ENCODE results near the gene PHOX2A.

PHOX2A gene

DNA sequence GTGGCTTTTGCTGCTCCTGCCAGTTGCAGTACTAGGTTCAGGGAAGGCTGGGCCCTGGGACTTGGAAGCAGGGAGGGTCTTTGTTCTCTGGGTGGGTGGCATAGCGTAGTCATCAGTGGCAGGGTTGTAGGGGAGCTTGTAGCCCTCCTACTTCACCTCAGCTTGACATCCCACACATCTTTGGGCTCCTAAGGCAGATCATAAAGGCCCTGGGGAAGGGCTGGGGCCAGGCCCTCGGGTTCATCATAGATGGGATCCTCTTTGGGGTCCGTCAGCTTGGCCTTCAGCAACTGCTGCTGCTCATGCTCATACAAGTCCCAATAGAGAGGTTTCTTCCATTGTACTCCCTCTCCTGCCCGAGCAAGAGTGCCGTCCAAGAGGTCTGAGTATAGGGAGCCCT, 6.0 kb upstream of the PHOX2A start:
- DNase-seq (ENCODE audit: low read depth, low spot score), result no peak

DNA sequence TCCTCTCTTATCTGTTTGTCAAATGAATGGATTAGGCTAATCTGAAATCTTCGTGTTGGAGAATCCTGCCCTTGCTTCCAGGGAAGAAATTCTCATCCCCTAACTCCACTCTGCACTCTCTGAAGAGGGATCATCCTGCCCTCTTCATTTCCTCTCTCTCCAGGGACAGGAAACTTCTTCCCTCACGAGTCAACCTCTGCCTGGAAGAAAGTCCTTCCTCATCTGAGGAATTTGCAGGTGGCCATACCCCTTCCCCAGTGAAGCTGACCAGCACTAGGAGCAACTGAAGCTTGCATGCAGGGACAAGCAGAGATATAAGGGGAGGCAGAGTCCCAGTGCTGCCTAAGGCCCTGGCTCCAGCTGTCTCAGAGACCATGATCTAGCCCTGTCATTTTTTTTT, 3.6 kb upstream of the PHOX2A start:
- no peak for DNase-seq (ENCODE audit: low read depth, low spot score)

DNA sequence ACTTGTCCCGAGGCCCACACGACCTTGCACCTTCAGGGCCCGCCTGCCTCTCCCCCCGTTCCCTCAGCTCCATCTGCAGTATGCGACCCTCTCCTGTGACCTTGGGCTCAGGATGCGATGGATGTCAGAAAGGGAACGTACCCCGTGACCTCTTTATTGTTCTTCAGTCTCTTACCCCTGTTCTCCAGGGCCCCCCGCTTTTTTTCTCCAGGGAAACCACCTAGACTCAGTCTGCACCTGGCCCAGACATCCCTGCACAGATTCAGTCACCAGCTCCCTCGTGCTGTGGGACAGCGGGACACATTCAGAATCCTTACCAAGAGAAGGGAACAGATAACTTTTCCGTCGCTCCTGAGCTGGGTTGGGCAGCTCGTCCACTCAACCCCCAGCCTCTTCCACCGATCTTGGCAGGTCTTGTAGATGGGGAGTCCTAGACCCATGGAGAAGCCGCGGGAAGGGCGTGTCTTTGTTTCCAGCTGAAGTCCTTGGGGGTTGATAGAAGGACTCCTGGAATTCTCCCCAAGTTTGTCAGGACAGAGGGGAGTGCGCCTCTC, 1.4 kb upstream of the PHOX2A start:
- no peak for DNase-seq (ENCODE audit: low read depth, low spot score)

DNA sequence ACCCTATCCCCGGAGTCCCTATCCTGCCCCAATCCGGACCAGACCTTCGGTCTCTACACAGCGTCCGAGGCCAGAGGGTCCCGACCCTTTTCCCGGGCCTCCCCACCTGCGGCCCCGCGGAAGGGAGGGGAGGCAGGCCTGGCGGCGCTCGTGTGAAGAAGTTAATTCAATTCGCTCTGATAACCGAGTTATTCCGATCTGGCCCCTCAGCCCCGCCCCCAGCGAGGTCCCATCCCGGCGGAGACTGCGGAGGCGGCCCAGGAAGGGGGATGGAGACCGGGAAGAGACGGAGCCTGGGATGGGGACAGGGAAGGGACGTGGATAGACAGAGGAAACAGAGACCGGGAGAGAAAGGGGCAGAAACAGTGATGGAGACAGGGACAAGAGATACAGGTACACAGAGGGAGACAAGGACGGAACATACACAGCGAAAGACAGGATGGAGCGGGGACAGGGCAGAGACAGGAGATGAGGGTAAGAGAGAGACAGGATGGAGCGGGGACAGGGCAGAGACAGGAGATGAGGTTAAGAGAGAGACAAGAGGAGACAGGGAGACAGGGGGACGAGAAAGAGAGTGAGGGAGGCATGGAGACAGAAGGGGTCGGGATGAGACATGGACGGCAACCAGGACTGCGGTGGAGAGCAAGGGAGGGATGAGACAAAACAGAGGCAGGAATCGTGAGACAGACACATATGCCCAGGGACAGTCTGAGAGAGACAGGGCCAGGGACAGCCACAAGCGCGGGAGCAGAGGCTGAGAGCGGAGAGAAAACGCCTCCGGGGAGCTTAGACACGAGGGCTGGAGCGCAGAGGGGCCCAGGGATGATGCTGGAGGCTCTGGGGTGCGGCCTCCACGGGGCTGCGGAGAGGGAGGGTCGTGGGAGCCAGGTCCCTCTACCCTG, 636 bp upstream of the PHOX2A start:
- DNase-seq (ENCODE audit: low read depth, low spot score), result no peak

DNA sequence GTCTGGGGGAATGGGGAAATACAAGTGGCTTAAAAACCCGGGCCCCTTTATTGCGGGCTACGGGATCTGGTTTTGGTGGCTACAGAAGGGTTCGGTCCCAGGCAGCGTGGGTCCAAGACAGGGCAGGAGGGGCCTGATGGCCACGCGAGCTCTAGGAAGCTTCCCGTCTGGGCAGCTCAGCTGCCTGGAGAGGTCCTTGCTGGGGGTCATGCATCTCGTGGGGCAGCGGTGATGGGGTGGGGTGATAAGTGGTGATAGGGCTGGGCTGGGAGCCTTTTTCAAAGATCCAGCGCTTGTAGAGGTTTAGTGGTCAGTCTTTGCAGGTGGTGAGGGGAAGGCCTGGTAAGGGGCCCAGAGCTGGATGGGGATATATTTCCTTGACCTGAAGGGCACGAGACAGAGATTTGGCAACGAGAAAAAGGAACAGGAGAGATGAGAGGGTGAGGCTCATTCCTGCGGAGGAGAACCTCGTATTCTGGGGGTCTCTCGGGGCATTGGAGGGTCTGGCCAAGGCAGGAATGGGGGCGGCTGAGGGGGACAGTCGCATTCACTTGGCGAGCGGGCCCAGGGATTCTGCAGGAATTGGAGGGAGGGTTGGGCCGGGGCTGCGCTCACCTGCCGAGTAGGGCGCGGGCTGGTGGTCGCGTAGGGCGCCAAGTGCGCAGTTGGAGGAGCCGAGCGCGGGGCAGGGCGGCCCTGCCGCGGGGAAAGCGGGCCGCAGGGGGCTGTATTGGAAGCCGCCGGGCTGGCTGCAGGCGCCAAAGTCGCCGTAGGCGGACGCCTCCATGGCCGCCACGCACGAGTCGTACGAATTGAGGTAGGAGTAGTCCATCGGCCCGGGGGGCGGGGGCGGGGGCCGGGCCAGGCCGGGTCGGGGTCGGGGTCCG, 560 bp downstream of the PHOX2A start:
- no peak for DNase-seq (ENCODE audit: low read depth, low spot score)

DNA sequence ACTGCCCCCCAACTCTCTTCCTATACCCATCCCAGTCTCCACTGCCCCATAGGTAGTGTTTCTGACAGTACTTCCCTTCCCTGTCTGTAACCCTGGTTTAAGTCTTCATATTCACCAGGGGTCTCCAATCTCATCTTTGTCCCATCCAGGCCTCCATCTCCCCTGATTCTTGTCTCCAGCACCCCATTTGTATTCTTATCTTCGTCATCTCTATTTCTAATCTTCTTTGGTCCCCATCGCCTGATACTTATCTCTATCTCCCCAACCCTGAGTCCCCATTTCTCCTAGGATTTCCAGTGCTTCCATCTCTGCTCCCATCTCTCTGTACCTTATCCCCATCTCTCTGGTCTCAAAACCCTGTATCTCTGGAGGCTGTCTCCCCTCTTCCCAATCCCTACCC, 1.8 kb downstream of the PHOX2A start:
- no peak for DNase-seq (ENCODE audit: low read depth, low spot score)

DNA sequence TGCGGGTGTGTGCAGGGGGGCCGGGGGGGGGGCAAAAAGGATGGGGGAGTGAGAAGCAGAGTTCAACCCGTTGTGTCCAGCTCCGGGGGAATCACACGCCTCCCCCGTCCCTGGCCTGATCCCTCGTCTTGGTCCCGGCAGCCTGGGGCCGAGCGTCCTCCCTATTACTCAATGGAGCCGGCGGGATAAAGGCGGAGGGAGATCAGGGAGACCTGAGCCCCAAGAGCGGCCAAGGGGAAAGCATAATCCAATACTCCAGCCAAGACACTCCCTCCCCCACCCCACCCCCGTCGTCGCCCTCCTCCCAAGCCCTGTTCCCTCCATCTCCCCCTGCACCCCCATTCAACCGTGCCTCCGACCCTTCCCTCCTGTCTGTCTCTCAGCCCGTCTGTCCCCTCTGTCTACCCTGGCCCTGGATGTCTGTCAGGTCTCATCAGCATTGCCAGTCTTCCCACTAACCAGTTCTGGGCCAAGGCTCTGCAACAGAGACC, 2.6 kb downstream of the PHOX2A start:
- DNase-seq (ENCODE audit: low read depth, low spot score), result no peak

DNA sequence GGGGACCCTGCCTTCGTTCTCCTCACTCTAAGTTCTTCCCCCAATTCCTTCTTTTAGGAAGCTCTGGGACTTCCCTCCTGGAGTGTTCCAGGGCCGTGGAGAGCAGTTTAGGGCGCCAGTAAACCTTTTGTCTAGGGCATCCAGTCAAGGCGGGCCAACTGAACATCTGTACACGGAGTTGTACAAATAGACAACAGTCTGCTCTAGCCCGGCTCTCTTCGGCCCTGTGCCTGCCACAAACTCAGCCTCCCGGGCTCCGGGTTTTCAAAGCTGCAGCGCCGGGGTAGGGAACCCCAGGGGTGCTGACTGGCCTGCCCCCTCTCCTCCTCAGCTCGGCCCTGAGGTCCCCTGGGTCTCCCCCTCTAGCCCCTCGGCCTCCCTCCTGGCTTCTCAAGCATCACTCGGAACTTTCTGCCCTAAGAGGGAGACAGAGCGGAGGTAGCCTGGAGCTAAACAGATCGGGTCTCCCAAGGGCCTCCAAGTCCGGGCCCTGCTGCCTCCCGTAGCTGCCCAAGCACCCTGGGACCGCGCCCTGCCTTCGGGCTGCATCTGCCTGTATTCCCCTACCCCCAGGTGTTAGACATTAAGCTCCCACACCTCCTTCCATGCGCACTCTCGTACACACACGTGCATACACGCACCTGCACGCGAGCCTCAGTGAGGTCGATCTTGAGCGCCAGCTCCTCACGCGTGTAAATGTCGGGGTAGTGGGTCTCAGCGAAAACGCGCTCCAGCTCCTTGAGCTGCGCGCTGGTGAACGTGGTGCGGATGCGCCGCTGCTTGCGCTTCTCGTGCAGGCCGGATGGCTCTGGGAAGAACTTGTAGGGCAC, 3.3 kb downstream of the PHOX2A start:
- peak; percentile 41 for DNase-seq (ENCODE audit: low read depth, low spot score)

DNA sequence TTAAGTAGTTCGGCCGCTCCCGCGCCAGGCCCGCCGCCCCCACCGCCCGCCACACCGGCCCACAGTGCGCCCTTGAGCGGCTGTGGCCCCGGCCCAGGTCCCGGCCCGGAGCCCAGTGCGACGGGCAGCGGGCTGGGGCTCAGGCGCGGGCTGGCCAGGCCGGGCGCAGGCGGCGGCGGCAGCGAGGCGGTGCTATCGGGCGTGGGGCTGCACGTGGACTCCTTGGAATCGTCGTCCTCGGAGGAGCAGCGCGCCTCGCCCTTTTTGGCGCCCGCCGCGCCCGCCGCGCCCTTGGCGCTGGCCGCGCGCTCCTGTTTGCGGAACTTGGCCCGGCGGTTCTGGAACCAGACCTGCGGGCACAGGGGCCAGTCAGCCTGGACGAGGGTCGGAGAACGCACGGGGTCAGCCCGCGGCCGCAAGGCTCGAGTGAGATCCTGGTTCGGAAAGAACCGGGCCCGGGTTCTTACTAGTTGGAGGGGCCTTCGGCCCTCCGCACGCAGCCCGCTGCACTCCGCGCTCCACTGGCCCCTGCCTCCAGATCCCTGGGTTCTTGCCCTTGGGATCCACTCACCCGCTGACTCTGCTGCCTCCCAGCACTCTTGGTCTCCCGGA, 4.0 kb downstream of the PHOX2A start:
- peak; percentile 70 for DNase-seq (ENCODE audit: low read depth, low spot score)

DNA sequence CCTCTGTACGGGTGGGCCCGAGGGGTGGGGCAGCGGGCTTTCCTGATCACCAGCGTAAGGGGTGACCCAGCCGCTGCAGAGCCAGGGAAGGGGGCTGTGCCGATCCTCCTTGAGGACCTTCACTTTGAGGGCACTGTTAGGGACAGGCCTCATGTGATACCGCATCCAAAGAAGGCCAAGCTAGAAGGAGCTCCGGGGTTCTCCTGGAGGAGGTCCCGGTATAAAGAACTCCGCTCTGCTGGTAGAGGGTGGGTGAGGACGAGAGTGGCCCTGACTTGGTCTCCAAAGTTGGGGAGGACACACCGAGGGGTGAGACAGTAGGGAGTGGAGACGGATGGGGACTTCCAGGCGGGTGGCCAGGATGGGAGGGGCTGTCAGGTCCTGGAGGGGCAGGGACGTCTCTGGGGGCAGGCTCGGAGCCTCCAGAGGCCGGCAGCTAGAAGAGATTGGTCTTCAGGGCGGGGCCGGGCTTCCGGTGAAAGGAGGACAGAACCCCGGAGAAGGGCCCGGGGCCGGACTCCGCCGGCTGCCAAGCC, 4.6 kb downstream of the PHOX2A start:
- peak; percentile 65 for DNase-seq (ENCODE audit: low read depth, low spot score)

DNA sequence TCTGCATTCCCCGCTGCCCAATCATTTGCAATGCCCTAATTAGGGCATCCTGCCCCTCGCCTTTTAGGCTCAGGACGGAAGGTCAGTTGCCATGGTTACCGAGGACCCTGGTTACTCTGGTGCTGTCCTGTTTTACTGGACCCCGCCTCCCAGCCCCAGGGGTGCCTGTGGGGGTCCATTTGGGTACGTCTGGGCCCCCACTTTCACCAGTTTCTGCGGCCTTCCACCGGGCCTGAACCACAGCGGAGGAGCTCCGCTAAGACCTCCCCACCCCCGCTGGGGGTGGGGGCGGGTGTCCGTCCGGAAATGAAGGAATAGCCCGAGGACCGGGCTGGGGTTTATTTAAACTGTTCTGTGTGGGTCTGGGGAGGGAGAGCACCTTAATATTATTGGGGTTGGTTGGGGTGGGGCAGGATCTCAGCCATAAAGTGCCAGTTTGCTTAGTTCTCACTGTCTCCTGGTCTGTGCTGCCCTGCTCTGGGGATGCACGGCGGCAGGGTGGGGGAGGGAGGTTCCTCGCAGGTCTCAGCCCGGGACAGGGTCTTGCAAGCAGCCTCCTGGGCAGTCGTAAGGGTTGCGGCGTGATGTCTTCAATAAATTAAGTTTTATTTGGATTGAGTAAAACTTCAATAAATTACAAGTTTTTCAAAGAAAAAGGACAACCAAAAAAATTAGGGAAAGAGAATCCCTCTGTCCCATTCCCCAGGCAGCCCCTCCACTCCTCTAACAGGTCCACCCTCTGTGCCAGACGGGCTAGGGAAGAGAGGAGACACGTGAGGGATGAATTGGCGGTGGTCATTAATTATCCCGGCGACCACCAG, 5.3 kb downstream of the PHOX2A start:
- no peak for DNase-seq (ENCODE audit: low read depth, low spot score)

DNA sequence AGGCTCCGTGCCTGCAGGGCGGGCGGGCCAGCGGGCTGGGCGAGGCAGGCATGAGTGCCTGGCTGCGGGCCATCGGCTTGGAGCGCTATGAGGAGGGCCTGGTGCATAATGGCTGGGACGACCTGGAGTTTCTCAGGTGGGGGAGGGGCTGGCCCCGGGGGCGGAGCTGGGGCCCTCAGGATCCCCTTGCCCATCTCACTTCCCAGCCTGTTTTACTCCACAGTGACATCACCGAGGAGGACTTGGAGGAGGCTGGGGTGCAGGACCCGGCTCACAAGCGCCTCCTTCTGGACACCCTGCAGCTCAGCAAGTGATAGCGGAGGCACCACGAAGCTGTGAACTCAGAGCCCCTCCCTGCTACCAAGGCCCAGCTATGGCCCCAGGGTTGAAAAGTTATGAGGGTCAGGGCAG, 5.9 kb downstream of the PHOX2A start:
- DNase-seq (ENCODE audit: low read depth, low spot score), result peak; percentile 83

DNA sequence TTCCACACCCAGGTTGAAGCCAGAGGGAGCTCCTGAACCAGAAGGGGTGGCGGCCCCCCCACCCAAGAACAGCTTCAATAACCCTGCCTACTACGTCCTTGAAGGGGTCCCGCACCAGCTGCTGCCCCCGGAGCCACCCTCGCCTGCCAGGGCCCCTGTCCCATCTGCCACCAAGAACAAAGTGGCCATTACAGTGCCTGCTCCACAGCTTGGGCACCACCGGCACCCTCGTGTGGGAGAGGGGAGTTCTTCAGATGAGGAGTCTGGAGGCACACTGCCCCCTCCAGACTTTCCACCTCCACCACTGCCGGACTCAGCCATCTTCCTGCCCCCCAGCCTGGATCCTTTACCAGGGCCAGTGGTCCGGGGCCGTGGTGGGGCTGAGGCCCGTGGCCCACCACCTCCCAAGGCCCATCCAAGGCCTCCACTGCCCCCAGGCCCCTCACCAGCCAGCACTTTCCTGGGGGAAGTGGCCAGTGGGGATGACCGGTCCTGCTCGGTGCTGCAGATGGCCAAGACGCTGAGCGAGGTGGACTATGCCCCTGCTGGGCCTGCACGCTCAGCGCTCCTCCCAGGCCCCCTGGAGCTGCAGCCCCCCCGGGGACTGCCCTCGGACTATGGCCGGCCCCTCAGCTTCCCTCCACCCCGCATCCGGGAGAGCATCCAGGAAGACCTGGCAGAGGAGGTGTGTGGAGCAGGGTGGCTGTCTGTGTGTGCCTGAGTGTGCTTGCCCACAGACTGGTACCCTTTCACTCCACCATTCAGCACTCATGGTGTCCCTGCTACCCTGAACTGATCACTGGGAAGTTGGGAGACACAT, 6.7 kb downstream of the PHOX2A start:
- DNase-seq (ENCODE audit: low read depth, low spot score), result no peak

DNA sequence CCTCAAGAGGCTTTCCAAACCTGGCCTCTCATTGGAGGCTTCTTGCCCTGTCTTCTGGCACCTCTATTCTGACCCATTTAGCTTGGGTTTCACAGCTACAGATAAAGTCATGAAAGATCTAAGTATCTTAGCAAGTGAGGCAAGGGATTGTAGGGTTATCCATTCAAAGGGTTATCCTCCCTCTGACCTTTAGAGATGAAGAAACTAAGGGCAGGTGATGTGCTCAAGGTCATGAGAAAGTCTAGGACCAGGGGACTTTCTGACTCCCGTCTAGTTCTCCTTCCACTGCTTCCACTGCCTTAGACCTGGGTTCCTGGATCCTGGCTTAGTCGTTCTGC, 7.2 kb downstream of the PHOX2A start:
- DNase-seq (ENCODE audit: low read depth, low spot score), result no peak

DNA sequence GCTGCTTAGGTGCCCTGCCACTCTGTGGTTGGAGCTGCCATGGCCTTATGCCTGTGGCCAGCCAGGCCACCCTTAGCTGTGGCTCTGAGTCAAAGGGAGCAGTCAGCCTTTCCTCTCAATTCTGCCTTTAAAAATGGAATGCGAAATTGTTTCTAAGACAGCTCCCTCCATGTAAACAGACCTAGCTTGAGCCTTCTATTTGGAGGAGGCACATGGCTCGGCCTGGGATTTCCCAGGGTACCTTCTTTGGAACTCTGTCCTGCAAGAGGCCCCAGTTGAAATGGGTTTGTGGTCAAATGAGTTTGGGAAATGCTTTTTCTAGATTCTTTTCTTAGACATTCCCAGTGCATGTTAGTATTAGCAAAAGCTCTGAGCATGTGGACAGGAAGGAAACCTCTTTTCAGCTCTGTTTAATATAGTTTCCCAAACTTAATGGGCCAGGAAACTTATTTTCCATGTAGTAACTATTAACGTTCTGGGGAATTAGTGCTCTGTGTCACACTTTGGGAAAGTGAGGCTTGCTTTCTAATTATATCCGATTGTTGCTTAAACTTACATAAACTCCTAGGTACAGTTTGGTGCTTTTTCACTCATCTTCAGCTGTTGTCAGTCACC, 7.8 kb downstream of the PHOX2A start:
- no peak for DNase-seq (ENCODE audit: low read depth, low spot score)

DNA sequence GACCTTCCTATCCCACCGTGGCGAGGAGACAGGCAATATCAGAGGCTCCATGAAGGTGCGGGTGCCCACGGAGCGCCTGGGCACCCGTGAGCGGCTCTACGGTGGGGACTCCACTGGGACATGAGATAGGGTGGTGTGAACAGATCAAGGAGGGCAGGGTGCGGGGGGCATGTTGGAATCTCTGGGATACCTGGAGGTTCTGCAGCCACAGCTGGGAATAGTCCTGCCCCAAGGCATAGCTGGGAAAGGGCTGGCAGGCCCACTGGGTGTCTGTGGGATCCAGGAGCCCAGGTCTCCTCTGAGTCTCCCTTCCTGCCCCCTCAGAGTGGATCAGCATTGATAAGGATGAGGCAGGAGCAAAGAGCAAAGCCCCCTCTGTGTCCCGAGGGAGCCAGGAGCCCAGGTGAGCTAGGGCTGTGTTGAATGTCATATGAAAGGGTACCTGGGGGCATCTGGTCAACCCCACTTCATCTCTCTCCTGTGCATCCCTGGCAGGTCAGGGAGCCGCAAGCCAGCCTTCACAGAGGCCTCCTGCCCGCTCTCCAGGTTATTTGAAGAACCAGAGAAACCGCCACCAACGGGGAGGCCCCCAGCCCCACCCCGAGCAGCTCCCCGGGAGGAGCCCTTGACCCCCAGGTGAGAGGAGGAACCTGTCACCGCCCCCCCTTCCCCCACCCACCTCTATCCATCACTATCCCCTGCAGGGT, 8.5 kb downstream of the PHOX2A start:
- DNase-seq (ENCODE audit: low read depth, low spot score), result no peak

DNA sequence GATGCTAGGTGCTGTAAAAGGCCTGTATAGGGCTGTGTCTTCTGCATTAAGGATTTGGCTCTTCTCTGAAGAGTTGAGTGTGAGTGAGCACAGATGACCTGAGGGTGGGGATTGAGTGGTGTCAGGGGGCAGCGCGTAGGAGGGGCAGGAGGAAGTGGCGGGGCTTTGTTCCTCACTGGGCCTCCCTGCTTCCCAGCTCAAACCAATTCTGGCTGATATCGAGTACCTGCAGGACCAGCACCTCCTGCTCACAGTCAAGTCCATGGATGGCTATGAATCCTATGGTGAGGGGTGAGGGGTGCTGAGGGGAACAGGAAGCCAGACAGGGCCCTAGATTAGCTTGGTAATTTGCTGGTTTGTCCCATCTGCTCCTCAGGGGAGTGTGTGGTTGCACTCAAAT, 9.1 kb downstream of the PHOX2A start:
- no peak for DNase-seq (ENCODE audit: low read depth, low spot score)

DNA sequence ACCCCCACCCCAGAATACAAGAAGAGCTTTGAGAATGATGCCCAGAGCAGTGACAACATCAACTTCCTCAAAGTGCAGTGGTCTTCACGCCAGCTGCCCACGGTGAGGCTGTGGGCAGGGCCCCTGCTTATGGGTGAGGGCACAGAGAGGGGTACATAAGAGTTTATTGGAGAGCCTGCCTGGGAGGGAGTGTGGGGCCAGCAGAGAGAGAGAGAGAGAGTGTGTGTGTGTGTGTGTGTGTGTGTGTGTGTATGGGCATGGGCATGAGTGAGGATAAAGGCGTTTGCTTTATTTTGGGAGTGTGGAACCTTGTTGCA, 9.5 kb downstream of the PHOX2A start:
- DNase-seq (ENCODE audit: low read depth, low spot score), result no peak
